ENCODE measurements around the gene CRYGN.

Gene CRYGN

GRCh38 chr7:151405056-151405455 is 34.9 kb downstream of the CRYGN start:
- no peak for DNase-seq

GRCh38 chr7:151404216-151405011 is 35.5 kb downstream of the CRYGN start:
- no peak for DNase-seq

GRCh38 chr7:151403764-151404163 is 36.2 kb downstream of the CRYGN start:
- no peak for DNase-seq

- no peak for DNase-seq
Measured at GRCh38 chr7:151402029-151402835, 37.7 kb downstream of the CRYGN start.

GRCh38 chr7:151400626-151401315 is 39.2 kb downstream of the CRYGN start:
- DNase-seq = no peak

- no peak for DNase-seq
Measured at GRCh38 chr7:151399906-151400305, 40.0 kb downstream of the CRYGN start.

GRCh38 chr7:151399305-151399601 is 40.7 kb downstream of the CRYGN start:
- no peak for DNase-seq

GRCh38 chr7:151398446-151399304 is 41.3 kb downstream of the CRYGN start:
- no peak for DNase-seq

GRCh38 chr7:151397026-151397425 is 42.9 kb downstream of the CRYGN start:
- no peak for DNase-seq

- DNase-seq = no peak
Measured at GRCh38 chr7:151396328-151396970, 43.5 kb downstream of the CRYGN start.

- DNase-seq = no peak
Measured at GRCh38 chr7:151395036-151395367, 44.9 kb downstream of the CRYGN start.

- no peak for DNase-seq
Measured at GRCh38 chr7:151394076-151395035, 45.6 kb downstream of the CRYGN start.

- no peak for DNase-seq
Measured at GRCh38 chr7:151393031-151393977, 46.6 kb downstream of the CRYGN start.

- DNase-seq = no peak
Measured at GRCh38 chr7:151392426-151392825, 47.5 kb downstream of the CRYGN start.

GRCh38 chr7:151392002-151392401 is 47.9 kb downstream of the CRYGN start:
- DNase-seq = no peak

- no peak for DNase-seq
Measured at GRCh38 chr7:151391358-151391730, 48.6 kb downstream of the CRYGN start.

- DNase-seq = no peak
Measured at GRCh38 chr7:151390598-151391357, 49.2 kb downstream of the CRYGN start.

GRCh38 chr7:151389768-151390597 is 50.0 kb downstream of the CRYGN start:
- no peak for DNase-seq

All from NCI-H1092 (cell line).